Activated CD8-positive, alpha-beta memory T cell treated with anti-CD3 and anti-CD28 coated beads, Interleukin-2, amount 50 U/mL, for 48 hours (primary cell): Measurements from ENCODE around the gene TTYH2.
"Not testable (repeated sequence)": the region's sequence is repeated elsewhere in the genome, so short reads cannot be mapped to it uniquely, and the experiment has no call there.

Experiments
- DNase-seq: peaks from one replicate; pipeline ENCODE4 v3.0.0-alpha.2; 2020

The TTYH2 gene

DNA sequence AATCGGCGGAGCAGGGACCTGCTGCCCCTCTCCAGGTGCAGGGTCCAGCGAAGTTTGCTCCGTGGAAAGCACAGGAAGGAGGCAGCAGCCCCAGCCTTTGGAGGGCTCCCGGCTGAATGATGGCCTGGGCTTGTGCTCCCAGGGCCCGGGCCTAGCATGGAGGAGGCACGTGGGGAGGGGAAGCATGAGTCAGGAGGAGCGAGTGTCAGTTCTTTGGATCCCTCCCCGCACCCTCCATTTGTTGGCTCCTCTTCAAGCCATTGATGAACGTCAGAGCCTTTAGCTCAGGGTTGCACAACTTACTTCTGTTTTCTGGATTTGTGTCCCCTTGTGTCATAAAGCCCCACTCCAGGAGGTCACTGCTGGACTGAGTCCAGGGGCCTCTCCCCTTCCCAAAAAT lies 25.8 kb downstream of the TTYH2 start:
- no peak for DNase-seq

DNA sequence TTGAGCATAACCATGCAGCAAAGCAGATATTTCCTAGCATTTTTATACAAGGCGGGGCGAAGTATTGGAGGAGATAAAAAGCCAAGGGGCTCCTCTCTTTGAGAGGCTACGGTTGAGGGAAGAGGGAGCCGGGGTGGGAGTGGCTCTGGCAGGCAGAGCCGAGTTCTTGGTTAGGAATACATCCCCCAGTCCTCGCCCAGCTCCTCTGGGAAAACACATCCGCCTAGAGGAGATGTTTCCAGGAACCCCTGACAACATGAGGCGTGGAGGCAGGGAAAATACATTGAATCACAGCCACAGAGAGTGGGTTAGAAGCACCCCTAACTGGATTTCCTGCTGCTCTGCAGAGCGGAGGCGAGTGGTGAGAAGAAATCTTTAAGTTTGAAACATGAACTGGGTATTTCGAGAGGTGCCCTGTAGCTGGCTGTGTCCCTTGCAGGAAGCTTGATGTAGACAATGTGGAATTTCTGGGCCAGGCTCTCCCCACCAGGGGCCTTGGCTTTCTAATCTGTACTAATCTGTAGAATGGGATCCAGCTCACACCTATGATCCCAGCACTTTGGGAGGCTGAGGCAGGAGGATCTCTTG lies 27.3 kb downstream of the TTYH2 start:
- no peak for DNase-seq

DNA sequence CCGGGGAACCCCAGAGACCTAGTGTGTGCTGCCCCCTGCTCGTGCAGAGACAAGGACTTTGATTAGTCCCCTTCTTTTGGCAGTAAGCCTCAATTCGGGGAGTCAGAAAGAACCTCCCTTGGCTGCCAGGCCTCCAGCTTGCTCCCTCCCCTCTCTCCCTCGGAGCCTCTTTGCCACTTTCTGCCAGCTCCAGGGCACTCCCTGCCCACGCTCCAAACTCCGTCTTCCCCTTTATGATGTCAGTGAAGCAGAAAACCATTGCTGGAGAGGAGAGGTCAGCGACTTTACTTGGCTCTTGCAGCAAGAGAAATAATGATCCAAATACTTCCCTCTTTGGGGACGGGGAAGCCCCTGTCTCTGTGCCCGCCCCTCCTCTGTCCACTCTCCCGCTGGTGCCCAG lies 28.1 kb downstream of the TTYH2 start:
- DNase-seq = no peak

GRCh38 chr17:74241847-74242246 lies 28.5 kb downstream of the TTYH2 start:
- DNase-seq = no peak

- DNase-seq = no peak
Observed at GRCh38 chr17:74243013-74243755, 29.8 kb downstream of the TTYH2 start.

DNA sequence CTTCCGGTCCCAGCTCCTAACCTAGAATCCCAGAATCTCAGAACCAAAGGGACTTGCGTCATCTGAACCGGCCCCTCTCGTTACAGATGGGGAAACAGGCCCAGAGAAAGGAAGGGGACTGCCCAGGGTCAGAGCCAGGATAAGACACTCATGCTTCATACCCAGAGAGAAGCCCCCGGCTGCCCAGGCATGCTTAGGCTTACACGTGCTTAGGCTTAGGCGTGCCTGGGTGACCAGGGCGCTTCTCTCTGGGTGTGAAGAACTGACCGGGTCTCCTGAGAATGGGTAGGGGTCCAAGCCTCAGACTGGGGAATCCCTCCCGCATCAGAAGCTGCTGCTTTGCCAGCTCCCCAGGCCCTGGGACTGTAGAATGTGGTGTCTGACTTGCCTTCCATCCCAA lies 30.8 kb downstream of the TTYH2 start:
- no peak for DNase-seq

GRCh38 chr17:74244548-74244947 lies 31.2 kb downstream of the TTYH2 start:
- no peak for DNase-seq

GRCh38 chr17:74245145-74245831 lies 31.9 kb downstream of the TTYH2 start:
- DNase-seq = no peak

DNA sequence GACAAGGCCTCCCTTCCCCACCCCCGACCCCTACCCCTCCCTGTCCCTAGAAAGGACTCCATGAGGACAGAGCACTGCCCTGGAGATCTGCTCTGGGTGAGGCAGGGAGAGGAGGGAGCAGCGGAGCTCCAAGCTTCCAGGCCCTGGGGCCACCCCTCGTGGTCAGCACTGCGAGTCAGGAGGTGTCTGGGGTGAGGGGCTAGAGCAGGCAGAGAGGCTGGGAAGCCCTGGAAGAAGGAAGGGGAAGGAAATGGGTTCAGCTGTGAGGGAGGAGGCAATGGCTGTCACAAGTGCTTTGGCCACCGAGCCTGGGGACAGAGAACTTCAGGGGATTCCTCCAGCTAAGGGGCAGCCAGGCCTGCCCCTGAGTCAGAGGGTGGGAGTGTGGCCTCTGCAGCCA lies 32.5 kb downstream of the TTYH2 start:
- no peak for DNase-seq

DNA sequence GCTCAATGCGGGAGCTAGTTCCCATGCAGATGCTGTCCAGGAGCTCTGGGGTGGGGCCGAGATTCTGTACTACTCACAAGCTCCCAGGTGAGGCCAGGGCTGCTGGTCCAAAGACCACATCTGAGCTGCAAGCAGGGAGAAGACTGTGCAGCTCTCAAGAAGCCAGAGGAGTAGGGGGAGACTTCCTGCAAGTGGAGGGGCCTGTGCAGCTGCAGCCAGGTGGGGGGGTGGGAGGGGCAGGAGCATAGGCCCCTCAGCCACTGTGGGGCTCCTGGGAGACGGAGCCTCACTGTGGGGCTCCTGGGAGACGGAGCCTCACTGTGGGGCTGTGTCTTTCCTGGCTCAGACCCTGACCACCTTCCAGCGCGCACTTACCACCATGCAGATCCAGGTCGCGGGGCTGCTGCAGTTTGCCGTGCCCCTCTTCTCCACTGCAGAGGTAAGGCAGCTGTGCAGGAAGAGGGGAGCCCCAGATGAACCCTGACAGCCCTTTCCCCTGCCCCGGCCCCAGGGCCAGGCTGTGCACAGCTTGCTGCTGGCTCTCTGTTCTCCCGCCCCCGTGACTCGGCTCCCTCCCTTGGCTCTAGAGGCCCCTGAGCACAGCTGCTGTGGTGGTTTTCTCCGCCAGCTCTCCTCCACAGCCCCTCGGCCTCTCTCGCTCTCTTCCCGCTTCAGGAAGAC lies 36.4 kb downstream of the TTYH2 start:
- DNase-seq = no peak

- DNase-seq = no peak
Observed at GRCh38 chr17:74250324-74250995, 37.1 kb downstream of the TTYH2 start.

DNA sequence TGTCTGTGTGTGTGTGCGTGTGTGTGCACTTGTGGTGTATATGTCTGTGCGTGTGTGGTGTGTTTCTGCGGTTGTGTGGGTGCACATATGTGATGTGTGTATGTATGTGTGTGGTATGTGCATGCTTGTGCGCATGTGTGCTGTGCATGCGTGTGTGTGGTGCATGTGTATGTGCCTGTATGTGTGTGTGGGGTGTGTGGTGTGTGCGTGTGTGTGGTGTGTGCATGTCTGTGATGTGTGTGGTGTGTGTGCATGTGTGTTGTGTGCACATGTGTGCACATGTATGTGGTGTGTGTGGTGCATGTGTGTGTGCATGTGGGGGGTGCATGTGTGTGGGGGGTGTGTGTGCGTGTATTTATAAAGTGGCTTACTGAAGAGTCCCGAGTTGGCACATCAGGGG lies 37.7 kb downstream of the TTYH2 start:
- no peak for DNase-seq

DNA sequence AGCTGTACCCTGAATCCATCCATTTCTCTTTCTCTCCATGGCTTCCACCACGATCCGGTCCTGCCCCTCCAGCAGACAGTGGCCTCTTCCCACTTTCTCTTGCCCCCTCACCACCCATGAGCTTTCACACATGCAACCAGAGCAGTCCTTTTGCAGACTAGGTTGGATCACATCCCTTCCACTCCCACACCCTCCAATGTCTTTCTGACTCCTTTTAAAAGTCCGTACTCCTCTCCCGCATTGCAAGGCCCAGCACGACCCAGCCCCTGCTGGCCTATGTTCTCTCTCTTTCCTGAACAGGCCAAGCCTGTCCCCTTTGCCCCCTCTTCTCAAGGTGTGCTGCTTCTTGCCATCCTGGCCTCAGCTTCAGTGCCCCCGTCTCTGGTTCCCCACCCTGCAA lies 38.2 kb downstream of the TTYH2 start:
- DNase-seq = no peak

DNA sequence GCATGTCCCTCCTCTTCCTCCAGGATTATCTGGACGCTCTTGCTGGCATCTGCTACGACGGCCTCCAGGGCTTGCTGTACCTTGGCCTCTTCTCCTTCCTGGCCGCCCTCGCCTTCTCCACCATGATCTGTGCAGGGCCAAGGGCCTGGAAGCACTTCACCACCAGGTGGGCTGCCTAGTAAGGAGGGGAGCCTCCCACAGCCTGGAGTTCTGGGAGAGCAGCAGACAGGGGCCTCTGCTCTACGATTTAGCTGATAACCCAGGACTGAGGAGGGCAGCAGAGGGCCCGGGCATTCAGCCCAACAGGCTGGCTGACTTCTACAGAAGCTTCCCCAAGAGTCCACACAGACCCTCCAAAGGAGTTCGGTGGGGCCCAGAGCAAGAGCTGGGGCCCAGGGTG lies 38.8 kb downstream of the TTYH2 start:
- no peak for DNase-seq

DNA sequence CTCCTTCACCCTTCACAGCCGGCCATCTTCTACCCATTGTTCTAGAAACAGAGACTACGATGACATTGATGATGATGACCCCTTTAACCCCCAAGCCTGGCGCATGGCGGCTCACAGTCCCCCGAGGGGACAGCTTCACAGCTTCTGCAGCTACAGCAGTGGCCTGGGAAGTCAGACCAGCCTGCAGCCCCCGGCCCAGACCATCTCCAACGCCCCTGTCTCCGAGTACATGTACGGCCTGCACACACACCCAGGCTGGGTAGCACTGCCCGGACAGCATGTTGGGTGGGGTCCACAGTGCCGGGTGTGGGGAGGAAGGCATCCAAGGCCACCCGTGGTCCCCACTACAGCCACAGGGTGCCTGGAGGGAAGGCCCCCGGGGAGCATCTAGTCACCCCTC lies 39.7 kb downstream of the TTYH2 start:
- DNase-seq = no peak

- no peak for DNase-seq
Observed at GRCh38 chr17:74257311-74257710, 43.9 kb downstream of the TTYH2 start.

DNA sequence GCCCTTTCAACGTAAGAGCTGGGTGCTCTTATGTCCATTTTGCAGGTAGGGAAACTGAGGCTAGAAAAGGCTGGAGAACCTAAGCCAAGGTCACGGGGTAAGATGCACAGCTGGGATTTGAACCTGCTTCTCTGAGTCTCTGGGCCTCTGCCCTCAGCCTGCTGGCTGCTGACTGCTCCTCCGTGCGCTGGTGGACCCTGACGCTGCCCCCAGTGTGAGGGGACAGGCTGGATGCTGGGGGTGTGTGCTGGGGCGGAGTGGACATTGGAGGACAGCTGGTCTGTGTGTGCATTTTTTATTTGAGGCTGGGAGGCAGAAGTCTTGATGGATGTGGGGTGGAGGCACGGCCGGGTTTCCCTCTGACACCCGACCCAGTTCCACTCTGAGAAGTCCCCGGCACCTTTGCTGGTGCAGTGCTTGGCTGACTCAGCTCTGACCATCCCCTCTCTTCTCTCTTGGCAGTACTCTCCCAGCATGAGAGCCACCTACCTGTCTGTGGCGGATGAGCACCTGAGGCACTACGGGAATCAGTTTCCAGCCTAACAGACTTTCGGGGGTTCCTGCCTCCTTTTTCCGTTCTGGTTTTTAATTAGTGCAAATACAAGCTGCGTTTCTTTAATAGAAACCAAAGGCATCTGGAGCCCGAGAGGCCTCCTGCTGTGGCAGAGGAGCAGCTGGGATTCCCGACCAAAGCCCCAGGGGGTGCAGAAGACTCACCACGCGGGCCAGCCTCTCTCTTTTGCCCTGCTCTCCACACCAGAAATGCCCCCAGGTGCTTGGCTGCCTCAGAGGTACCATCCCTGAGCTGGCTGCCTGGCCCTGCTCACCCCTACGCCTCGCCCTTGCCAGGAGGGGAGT lies 46.5 kb downstream of the TTYH2 start:
- no peak for DNase-seq

GRCh38 chr17:74260525-74260850 lies 47.1 kb downstream of the TTYH2 start:
- DNase-seq = no peak

GRCh38 chr17:74262601-74263000 lies 49.2 kb downstream of the TTYH2 start:
- no peak for DNase-seq

- DNase-seq = not testable (repeated sequence)
Observed at GRCh38 chr17:74267054-74267453, 53.7 kb downstream of the TTYH2 start.

- DNase-seq = no peak
Observed at GRCh38 chr17:74267579-74267978, 54.2 kb downstream of the TTYH2 start.

GRCh38 chr17:74267987-74268499 lies 54.7 kb downstream of the TTYH2 start:
- DNase-seq = no peak
